DND-41 (cell line): ENCODE data around the gene PI4K2B.

Experiments
- ATAC-seq: fragments of 200-7000 bp; cut with Tn5 transposase; 3 replicates; pipeline ENCODE4 v1.9.1; 2021; ENCODE audit warnings: low read depth; ENCODE audit not compliant: insufficient read depth
- DNase-seq: peaks from one replicate; pipeline ENCODE4 v3.0.0-alpha.2; 2020
- H2AFZ ChIP-seq: 2 replicates; pipeline ENCODE4 v1.6.0; 2012; ENCODE audit warnings: low read depth, low read length
- H3K27ac ChIP-seq: 2 replicates; pipeline ENCODE4 v1.5.1; 2012; ENCODE audit warnings: low read length, inconsistent platforms
- H3K27me3 ChIP-seq: fragments of 200-600 bp; sonication (generic); 2 replicates; pipeline ENCODE4 v1.6.0; 2012; ENCODE audit warnings: low read length, mild to moderate bottlenecking, inconsistent platforms; ENCODE audit not compliant: insufficient read depth, poor library complexity
- H3K36me3 ChIP-seq: 2 replicates; pipeline ENCODE4 v1.5.1; 2012; ENCODE audit warnings: low read length, inconsistent platforms; ENCODE audit not compliant: insufficient read depth
- H3K4me1 ChIP-seq: 2 replicates; pipeline ENCODE4 v1.5.1; 2012; ENCODE audit warnings: mild to moderate bottlenecking, low read length; ENCODE audit not compliant: insufficient read depth
- H3K4me2 ChIP-seq: 2 replicates; pipeline ENCODE4 v1.6.0; 2012; ENCODE audit warnings: mild to moderate bottlenecking, moderate library complexity, low read length, inconsistent platforms; ENCODE audit not compliant: insufficient read depth
- H3K4me3 ChIP-seq, 2 experiments: fragments of 200-600 bp in 1 of 2; shearing (Covaris generic) in 1 of 2; 2 replicates each; pipeline ENCODE4 v1.5.1; 2012 to 2016; ENCODE audit warnings: inconsistent platforms in 2 of 2, low read length in 2 of 2, mild to moderate bottlenecking in 2 of 2, low read depth in 1 of 2, moderate library complexity in 1 of 2
- H3K79me2 ChIP-seq: 2 replicates; pipeline ENCODE4 v1.6.0; 2012; ENCODE audit warnings: low read length, inconsistent platforms; ENCODE audit not compliant: insufficient read depth
- H3K9ac ChIP-seq: 2 replicates; pipeline ENCODE4 v1.6.0; 2012; ENCODE audit warnings: low read depth, mild to moderate bottlenecking, inconsistent platforms, low read length, moderate library complexity
- H3K9me3 ChIP-seq: 2 replicates; pipeline ENCODE4 v1.5.1; 2012; ENCODE audit warnings: low read length, moderate library complexity, mild to moderate bottlenecking, inconsistent platforms; ENCODE audit not compliant: insufficient read depth, severe bottlenecking
- H4K20me1 ChIP-seq: 2 replicates; pipeline ENCODE4 v1.6.0; 2012; ENCODE audit warnings: low read length; ENCODE audit not compliant: insufficient read depth
- CTCF ChIP-seq: IDR thresholded peaks from 2 replicates; pipeline ENCODE4 v1.5.1; 2012; ENCODE audit warnings: borderline replicate concordance, low read length, moderate library complexity, mild to moderate bottlenecking; ENCODE audit not compliant: poor library complexity, severe bottlenecking; ENCODE audit errors: extremely low read depth
- EZH2 ChIP-seq: IDR thresholded peaks from 3 replicates; pipeline ENCODE4 v1.6.1; 2012; ENCODE audit warnings: borderline replicate concordance, low read depth, mild to moderate bottlenecking, moderate library complexity, low read length, inconsistent platforms; ENCODE audit not compliant: severe bottlenecking

The PI4K2B gene

GRCh38 chr4:25233737-25234389 is at the start of gene PI4K2B:
TSS of gene PI4K2B (plus strand) at chr4:25234033. CDS start at chr4:25234164, 131 bp downstream.
- no peak for TF ChIP-seq CTCF
- TF ChIP-seq EZH2 = no peak
- peak; percentile 85 for ATAC-seq
- Histone ChIP-seq H2AFZ (peak within 1 kb of the TSS; percentile 97), H3K4me1 (peaks cover 21% of the 10 kb centered on the region), H3K9ac (peak within 1 kb of the TSS; percentile 98), H3K79me2 (peaks cover 47% of the 10 kb centered on the region), H3K4me3 (peak within 1 kb of the TSS; percentile 70 to 75), H3K9me3 (peaks cover 18% of the 10 kb centered on the region), H3K27ac (peak within 1 kb of the TSS; percentile 97), H3K36me3 (0 out of 2 replicates have a peak, but pooled peaks cover 11% of the 10 kb centered on the region), H3K4me2 (peak within 1 kb of the TSS; percentile 66), H4K20me1 (no peaks in the 10 kb centered on the region), H3K27me3 (no peaks in the 10 kb centered on the region)
- peak; percentile 84 for DNase-seq

- DNase-seq (no peak), ATAC-seq (peak; percentile 42; the same call in 1 of the 3 replicates)
- no peak overlapping the region for H2AFZ ChIP-seq
- no peak for TF ChIP-seq CTCF
- TF ChIP-seq EZH2 = no peak
- 0 out of 2 replicates have a peak, but pooled peaks cover 3% of the 10 kb centered on the region for H3K79me2 ChIP-seq
- H4K20me1 ChIP-seq = peaks cover 5% of the 10 kb centered on the region; the same call in 1 of the 2 replicates
- no peaks in the 10 kb centered on the region for H3K4me1 ChIP-seq
- H3K9me3 ChIP-seq = no peaks in the 10 kb centered on the region
- H3K4me3 ChIP-seq = no peak overlapping the region
- H3K36me3 ChIP-seq = no peaks in the 10 kb centered on the region
- H3K27ac ChIP-seq = no peak overlapping the region
- no peaks in the 10 kb centered on the region for H3K27me3 ChIP-seq
- H3K4me2 ChIP-seq = no peak overlapping the region
- no peak overlapping the region for H3K9ac ChIP-seq
These were observed 49.8 kb upstream of the PI4K2B start for GRCh38 chr4:25184056-25184455.

GRCh38 chr4:25190407-25190806 is 43.4 kb upstream of the PI4K2B start:
- H3K9me3 ChIP-seq = no peaks in the 10 kb centered on the region
- no peak overlapping the region for H2AFZ ChIP-seq
- H4K20me1 ChIP-seq = no peaks in the 10 kb centered on the region
- DNase-seq (no peak), ATAC-seq (no peak)
- no peaks in the 10 kb centered on the region for H3K36me3 ChIP-seq
- no peaks in the 10 kb centered on the region for H3K79me2 ChIP-seq
- H3K4me1 ChIP-seq = no peaks in the 10 kb centered on the region
- H3K9ac ChIP-seq = no peak overlapping the region
- no peak overlapping the region for H3K4me2 ChIP-seq
- H3K27me3 ChIP-seq = no peaks in the 10 kb centered on the region
- TF ChIP-seq CTCF (no peak), EZH2 (no peak)
- H3K4me3 ChIP-seq = no peak overlapping the region
- no peak overlapping the region for H3K27ac ChIP-seq
